ENCODE measurements around the gene TRIM8.
"Not testable (repeated sequence)": the region's sequence is repeated elsewhere in the genome, so short reads cannot be mapped to it uniquely, and the experiment has no call there.

Gene TRIM8

GRCh38 chr10:102681696-102682095, 37.4 kb downstream of the TRIM8 start:
- TF ChIP-seq CTCF (IDR thresholded peaks at IDR 0.05; ENCODE audit: low read depth, low read length, missing control alignments) = no peak
- H3K4me3 ChIP-seq (replicated peaks; ENCODE audit: low read depth, low read length) = no peak overlapping the region

GRCh38 chr10:102682416-102682815, 38.1 kb downstream of the TRIM8 start:
- no peak overlapping the region for H3K4me3 ChIP-seq (replicated peaks; ENCODE audit: low read depth, low read length)
- no peak for TF ChIP-seq CTCF (IDR thresholded peaks at IDR 0.05; ENCODE audit: low read depth, low read length, missing control alignments)
- no peak for DNase-seq (ENCODE audit: extremely low read depth, low read depth)

More at GRCh38 chr10:102681696-102682095, 37.4 kb downstream of the TRIM8 start:
- DNase-seq (ENCODE audit: extremely low read depth, low read depth) = no peak

- H3K4me3 ChIP-seq (replicated peaks; ENCODE audit: low read depth, low read length) = no peak overlapping the region
- no peak for TF ChIP-seq CTCF (IDR thresholded peaks at IDR 0.05; ENCODE audit: low read depth, low read length, missing control alignments)
- no peak for DNase-seq (ENCODE audit: extremely low read depth, low read depth)
These were observed 38.7 kb downstream of the TRIM8 start for GRCh38 chr10:102682981-102683380.

GRCh38 chr10:102683736-102684135, 39.5 kb downstream of the TRIM8 start:
- DNase-seq (ENCODE audit: extremely low read depth, low read depth) = no peak
- TF ChIP-seq CTCF (IDR thresholded peaks at IDR 0.05; ENCODE audit: low read depth, low read length, missing control alignments) = no peak
- H3K4me3 ChIP-seq (replicated peaks; ENCODE audit: low read depth, low read length) = no peak overlapping the region

- DNase-seq (ENCODE audit: extremely low read depth, low read depth) = no peak
- TF ChIP-seq CTCF (IDR thresholded peaks at IDR 0.05; ENCODE audit: low read depth, low read length, missing control alignments) = no peak
- H3K4me3 ChIP-seq (replicated peaks; ENCODE audit: low read depth, low read length) = no peak overlapping the region
These were observed 47.2 kb downstream of the TRIM8 start for GRCh38 chr10:102691285-102692066.

- not testable (repeated sequence) for DNase-seq (ENCODE audit: extremely low read depth, low read depth); H3K4me3 ChIP-seq (replicated peaks; ENCODE audit: low read depth, low read length)
These were observed 51.1 kb downstream of the TRIM8 start for GRCh38 chr10:102695401-102695800.

GRCh38 chr10:102696736-102697135, 52.5 kb downstream of the TRIM8 start:
- no peak for DNase-seq (ENCODE audit: extremely low read depth, low read depth)
- H3K4me3 ChIP-seq (replicated peaks; ENCODE audit: low read depth, low read length) = no peak overlapping the region
- TF ChIP-seq CTCF (IDR thresholded peaks at IDR 0.05; ENCODE audit: low read depth, low read length, missing control alignments) = no peak
